ENCODE measurements around the gene GPSM3. TPM values are rescaled to one million over a fixed set of nuclear protein-coding genes. Genes with fewer than 3 reads are reported as not detected.

GPSM3 gene
- total RNA-seq, 1 donor from 2014 or later, result 15.7 TPM

DNA sequence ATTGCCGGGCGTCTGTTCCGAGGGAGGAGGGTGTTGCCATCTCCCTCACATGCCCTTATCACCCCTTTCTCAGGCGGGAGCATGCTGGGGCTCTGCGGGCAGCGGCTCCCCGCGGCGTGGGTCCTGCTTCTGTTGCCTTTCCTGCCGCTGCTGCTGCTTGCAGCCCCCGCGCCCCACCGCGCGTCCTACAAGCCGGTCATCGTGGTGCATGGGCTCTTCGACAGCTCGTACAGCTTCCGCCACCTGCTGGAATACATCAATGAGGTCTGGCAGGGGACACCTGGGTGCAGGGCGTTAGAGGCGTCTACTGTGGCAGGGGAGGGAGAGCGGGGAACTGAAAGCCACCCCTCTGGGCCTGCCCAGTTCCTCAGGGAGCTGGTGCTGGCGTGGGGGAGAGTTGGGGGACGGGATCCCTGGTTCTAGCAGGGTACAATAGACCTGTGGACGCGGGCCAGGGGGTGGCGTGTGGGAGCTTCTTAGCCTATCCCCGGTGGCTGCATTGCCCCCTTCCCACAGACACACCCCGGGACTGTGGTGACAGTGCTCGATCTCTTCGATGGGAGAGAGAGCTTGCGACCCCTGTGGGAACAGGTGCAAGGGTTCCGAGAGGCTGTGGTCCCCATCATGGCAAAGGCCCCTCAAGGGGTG is 37.8 kb downstream of the GPSM3 start:
- TF ChIP-seq CTCF (conservative IDR thresholded peaks at IDR 0.05; ENCODE audit: low read depth, low read length), result peak; percentile 75

GRCh38 chr6:32153564-32154513 is 38.6 kb downstream of the GPSM3 start, which contains the start of gene PPT2:
TSS of gene PPT2 (plus strand) at chr6:32154141. CDS start at chr6:32154595, 454 bp downstream.
- peak within 1 kb of the TSS; percentile 99 for H3K4me3 ChIP-seq (ENCODE audit: low read depth, low read length)
- TF ChIP-seq CTCF (conservative IDR thresholded peaks at IDR 0.05; ENCODE audit: low read depth, low read length), result peak; percentile 36
- DNase-seq (ENCODE audit: low read depth), result no peak

More for the DNA sequence above, 37.8 kb downstream of the GPSM3 start:
- DNase-seq (ENCODE audit: low read depth), result no peak
- peak overlapping the region; percentile 99 for H3K4me3 ChIP-seq (ENCODE audit: low read depth, low read length)

DNA sequence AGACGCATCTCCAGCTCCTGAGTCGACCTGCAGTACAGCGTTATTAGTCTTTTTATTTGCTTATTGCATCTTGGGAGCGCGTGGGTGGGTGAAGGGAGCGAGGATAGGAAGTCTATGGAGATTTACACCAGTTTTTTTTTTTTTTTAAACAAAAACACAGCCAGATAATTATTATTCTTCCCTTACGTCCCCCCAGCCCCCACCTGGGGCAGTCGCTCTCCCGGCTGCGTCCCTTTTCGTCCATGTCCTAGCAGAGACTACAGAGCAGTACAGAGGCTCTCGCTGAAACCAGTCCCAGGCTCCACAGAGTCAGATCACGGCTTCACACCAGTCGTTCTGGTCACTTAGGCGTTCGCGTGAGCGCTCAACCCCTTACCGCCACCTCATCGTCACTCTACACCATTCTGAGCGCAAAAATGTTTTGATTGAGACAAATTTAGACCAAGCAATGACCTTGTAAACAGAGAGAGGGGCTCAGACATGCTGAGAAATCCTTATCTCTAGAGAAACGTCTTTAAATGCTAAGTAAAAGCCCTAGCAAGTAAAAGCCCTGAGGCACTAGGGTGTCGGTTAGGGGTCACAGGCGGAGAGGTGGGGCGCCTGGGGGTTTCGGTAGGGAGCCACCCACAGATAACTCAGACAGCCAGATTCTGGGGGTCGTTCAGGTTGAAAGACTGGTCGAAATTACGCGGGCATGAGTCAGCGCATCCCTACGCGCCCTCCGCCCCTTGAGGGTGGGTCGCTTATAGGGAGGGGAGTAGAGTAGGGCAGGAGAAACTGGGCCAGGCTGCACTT is 39.5 kb downstream of the GPSM3 start:
- peak overlapping the region; percentile 99 for H3K4me3 ChIP-seq (ENCODE audit: low read depth, low read length)
- TF ChIP-seq CTCF (conservative IDR thresholded peaks at IDR 0.05; ENCODE audit: low read depth, low read length), result no peak
- DNase-seq (ENCODE audit: low read depth), result no peak

DNA sequence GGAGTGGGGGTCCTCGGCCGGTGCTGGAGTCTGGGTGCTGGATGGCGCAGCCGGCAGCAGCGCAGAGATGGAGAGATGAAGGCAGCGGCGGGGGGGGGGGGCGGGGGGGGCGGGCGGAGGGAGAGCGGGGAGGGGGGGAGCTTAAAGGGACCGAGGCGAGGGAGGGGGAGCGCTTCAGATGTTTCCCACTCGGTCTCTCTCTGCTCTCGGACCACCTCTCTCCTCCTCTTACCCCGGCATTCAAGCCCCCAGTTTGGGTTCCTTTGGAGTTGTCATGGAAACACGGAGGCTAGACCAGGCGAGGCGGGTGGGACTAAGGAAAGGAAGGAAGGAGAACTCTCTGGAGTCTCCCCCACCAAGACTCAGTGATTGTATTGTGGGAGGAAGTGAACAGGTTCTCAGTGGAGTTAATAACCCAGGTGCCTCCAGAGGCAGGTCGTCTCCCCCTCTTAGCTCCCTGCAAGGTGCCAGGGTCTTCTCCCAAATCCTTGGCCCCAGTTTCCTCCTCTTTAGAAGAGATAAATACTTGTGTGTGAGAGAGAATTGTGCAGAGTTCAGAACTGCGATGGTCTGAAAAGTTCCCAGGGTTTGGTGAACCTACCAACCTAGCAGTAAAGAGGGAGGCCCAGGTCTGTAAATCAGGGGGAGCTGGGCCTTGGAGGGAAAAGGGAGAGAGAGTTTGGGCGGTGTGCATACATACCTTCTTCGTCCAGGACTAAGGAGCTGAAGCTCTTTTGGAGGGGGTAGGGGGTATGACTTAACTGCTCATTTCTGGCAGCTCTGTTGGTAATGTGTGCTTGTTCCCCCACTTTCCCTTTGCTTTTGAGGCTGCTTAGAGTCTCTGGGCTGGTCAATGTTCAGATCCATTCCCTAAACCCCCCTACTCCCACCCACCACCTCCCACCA is 40.3 kb downstream of the GPSM3 start, which contains the start of gene PRRT1:
Gene PRRT1 (minus strand): TSS at position 77 of the 906 bp plus-strand sequence. CDS start 112 bp downstream, outside the sequence.
- TF ChIP-seq CTCF (conservative IDR thresholded peaks at IDR 0.05; ENCODE audit: low read depth, low read length), result no peak
- peak within 1 kb of the TSS; percentile 99 for H3K4me3 ChIP-seq (ENCODE audit: low read depth, low read length)
- no peak for DNase-seq (ENCODE audit: low read depth)

GRCh38 chr6:32151181-32151862 is 41.1 kb downstream of the GPSM3 start:
- DNase-seq (ENCODE audit: low read depth), result no peak
- no peak overlapping the region for H3K4me3 ChIP-seq (ENCODE audit: low read depth, low read length)
- no peak for TF ChIP-seq CTCF (conservative IDR thresholded peaks at IDR 0.05; ENCODE audit: low read depth, low read length)

Measured in epithelial cell of proximal tubule (primary cell).